ENCODE data around the gene WDR18. TPM values are rescaled to one million over a fixed set of nuclear protein-coding genes. Genes with fewer than 3 reads are reported as not detected.

The WDR18 gene
- total and polyA plus RNA-seq, 7 donors = 14.3 to 65.8 (median 30.7) TPM

DNA sequence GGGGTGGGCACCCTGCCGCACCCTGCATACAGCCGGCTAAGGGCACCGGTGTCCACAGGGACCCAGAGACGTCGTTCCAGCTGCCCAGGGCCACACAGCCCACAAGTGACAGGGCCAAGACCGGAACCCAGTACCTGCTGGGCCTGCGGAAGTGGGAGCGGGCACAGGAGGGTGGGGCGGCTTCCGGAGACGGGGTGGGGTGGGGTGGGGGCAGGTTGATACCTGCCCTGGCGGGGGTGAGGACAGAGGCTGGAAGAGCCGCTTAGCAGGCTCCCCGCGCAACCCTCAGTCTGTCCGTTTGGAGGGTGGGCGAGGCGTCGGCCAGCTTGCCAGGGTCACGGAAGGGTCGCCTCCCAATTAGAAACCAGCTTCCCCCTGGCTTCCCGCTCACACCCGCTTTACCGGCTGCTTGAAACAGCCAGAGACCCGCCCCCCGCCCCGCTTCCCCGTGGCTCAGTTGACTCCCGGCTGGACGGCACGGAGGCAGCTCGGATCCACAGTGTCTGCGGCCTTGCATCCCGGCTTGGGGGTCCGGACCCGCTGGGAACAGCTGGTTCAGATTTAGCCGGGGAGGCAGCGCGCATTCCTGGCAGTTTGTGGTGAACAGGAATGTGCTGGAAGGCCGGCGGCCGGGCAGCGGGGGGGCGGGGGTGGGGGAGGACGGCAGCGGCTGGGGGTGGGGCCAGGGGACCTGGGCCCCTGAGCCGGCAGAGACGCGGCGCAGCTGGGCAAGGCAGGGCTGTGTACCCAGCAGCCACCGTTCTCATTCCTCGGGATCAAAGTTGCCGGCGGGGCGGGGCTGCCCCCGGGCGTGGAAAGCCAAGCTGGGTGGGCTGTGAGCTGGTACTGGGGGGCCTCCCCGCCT lies 44.1 kb downstream of the WDR18 start:
- intact Hi-C loops (cut with DNase I) = loop anchor here (5.0 kb wide), 1 partner anchor 69 kb away; the partner anchor contains the start of gene POLR2E
- TF ChIP-seq POLR2A (IDR thresholded peaks at IDR 0.05) (no peak), POLR2AphosphoS5 (IDR thresholded peaks at IDR 0.05) (peak; percentile 40 to 63 (median 44))
- peak overlapping the region; percentile 82 to 100 (median 90) for H3K4me3 ChIP-seq
- peak overlapping the region; percentile 95 to 100 (median 98) for H3K27ac ChIP-seq
- peaks cover 0 to 43% (median 29%) of the 10 kb centered on the region in 4 donors for H3K4me1 ChIP-seq
- 1 to 2% methylated on average over 58 of the region's 58 CpGs for WGBS, 2 donors
- peaks cover 15 to 18% (median 17%) of the 10 kb centered on the region in 4 donors for H3K36me3 ChIP-seq
- peak; percentile 88 for DNase-seq
- H3K27me3 ChIP-seq = no peaks in the 10 kb centered on the region
- H3K9me3 ChIP-seq = no peaks in the 10 kb centered on the region

DNA sequence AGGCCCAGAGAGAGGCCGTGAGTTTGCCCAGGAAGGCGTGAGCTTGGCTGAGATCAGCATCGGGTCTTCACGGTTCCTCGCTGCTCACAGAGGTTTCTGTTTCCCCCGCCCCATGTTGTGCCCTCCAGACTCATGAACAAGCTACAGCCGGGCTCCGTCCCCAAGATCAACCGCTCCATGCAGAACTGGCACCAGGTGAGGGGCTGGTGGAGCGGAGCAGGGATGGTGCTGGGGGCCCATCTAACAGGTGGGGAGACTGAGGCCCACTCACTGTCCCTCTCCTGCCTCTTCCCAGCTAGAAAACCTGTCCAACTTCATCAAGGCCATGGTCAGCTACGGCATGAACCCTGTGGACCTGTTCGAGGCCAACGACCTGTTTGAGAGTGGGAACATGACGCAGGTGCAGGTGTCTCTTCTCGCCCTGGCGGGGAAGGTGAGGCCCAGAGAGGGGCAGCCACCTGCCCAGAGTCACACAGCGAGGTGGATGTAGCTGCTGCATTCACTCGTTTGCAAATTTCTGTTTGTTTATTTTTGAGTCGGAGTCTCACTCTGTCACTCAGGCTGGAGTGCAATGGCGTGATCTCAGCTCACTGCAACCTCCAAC lies 48.2 kb downstream of the WDR18 start:
- TF ChIP-seq POLR2AphosphoS5 (IDR thresholded peaks at IDR 0.05) = no peak
- TF ChIP-seq, protein P1, sequence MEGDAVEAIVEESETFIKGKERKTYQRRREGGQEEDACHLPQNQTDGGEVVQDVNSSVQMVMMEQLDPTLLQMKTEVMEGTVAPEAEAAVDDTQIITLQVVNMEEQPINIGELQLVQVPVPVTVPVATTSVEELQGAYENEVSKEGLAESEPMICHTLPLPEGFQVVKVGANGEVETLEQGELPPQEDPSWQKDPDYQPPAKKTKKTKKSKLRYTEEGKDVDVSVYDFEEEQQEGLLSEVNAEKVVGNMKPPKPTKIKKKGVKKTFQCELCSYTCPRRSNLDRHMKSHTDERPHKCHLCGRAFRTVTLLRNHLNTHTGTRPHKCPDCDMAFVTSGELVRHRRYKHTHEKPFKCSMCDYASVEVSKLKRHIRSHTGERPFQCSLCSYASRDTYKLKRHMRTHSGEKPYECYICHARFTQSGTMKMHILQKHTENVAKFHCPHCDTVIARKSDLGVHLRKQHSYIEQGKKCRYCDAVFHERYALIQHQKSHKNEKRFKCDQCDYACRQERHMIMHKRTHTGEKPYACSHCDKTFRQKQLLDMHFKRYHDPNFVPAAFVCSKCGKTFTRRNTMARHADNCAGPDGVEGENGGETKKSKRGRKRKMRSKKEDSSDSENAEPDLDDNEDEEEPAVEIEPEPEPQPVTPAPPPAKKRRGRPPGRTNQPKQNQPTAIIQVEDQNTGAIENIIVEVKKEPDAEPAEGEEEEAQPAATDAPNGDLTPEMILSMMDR (IDR thresholded peaks at IDR 0.05) = no peak
- no peak for TF ChIP-seq POLR2A (IDR thresholded peaks at IDR 0.05)
- no peak for TF ChIP-seq EP300 (IDR thresholded peaks at IDR 0.05)
- H3K4me3 ChIP-seq = no peak overlapping the region
- intact Hi-C loops (cut with DNase I) = no loop called here
- H3K27ac ChIP-seq = no peak overlapping the region
- no peaks in the 10 kb centered on the region for H3K9me3 ChIP-seq
- peaks cover 0 to 36% (median 24%) of the 10 kb centered on the region in 4 donors for H3K4me1 ChIP-seq
- no peaks in the 10 kb centered on the region for H3K27me3 ChIP-seq
- 89 to 94% methylated on average over 20 of the region's 20 CpGs for WGBS, 2 donors
- peaks cover 16 to 41% (median 21%) of the 10 kb centered on the region in 4 donors for H3K36me3 ChIP-seq
- no peak for DNase-seq

DNA sequence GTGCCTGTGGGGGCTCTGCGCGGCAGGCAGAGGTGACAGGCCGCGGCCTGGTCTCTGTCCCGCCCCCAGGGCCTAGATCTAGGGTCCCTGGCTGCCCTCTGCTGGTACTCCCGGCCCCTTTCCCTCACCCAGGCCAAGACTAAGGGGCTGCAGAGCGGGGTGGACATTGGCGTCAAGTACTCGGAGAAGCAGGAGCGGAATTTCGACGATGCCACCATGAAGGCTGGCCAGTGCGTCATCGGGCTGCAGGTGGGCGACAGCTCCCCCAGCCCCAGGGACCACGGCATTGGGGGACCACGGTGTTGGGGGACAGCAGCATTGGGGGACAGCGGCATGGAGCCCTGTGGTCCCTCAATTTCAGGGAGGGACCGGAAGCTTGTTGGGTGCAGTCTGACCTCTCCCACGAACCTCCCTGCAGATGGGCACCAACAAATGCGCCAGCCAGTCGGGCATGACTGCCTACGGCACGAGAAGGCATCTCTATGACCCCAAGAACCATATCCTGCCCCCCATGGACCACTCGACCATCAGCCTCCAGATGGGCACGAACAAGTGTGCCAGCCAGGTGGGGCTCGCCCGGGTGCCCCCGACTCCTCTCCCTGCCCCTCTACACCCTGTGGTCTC lies 52.0 kb downstream of the WDR18 start:
- Histone ChIP-seq H3K27ac (no peak overlapping the region), H3K4me1 (peaks cover 0 to 24% (median 22%) of the 10 kb centered on the region in 4 donors), H3K9me3 (no peaks in the 10 kb centered on the region), H3K4me3 (no peak overlapping the region), H3K27me3 (peaks cover 0 to under 1% (median 0%) of the 10 kb centered on the region in 3 donors), H3K36me3 (peaks cover 16 to 50% (median 24%) of the 10 kb centered on the region in 4 donors)
- intact Hi-C loops (cut with DNase I) = loop anchor here (5.0 kb wide), 1 partner anchor 401 kb away; the partner anchor contains the start of gene RPS15
- WGBS, 2 donors = 90 to 91% methylated on average over 29 of the region's 29 CpGs
- no peak for DNase-seq
- TF ChIP-seq POLR2AphosphoS5 (IDR thresholded peaks at IDR 0.05) (no peak), POLR2A (IDR thresholded peaks at IDR 0.05) (no peak), EP300 (IDR thresholded peaks at IDR 0.05) (no peak)
- TF ChIP-seq, protein P1 (IDR thresholded peaks at IDR 0.05) = no peak

DNA sequence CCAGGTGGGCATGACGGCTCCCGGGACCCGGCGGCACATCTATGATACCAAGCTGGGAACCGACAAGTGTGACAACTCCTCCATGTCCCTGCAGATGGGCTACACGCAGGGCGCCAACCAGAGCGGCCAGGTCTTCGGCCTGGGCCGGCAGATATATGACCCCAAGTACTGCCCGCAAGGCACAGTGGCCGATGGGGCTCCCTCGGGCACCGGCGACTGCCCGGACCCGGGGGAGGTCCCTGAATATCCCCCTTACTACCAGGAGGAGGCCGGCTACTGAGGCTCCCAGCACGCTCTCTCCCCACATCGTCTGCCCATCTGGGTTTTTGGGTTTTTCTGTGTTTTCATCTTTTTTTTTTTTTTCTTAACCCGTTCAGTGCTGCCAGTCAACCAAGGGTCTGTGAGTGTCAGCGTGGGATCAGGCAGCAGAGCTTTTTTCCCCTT lies 53.5 kb downstream of the WDR18 start:
- peaks cover 8 to 41% (median 13%) of the 10 kb centered on the region in 4 donors for H3K36me3 ChIP-seq
- H3K27ac ChIP-seq = peak overlapping the region; percentile 15 to 66 (median 50)
- intact Hi-C loops (cut with DNase I) = loop anchor here (5.0 kb wide), 1 partner anchor 400 kb away; the partner anchor contains the start of gene RPS15
- no peaks in the 10 kb centered on the region for H3K9me3 ChIP-seq
- peaks cover 0 to 35% (median 31%) of the 10 kb centered on the region in 4 donors for H3K4me1 ChIP-seq
- H3K4me3 ChIP-seq = no peak overlapping the region
- peaks cover 0 to 16% (median 4%) of the 10 kb centered on the region in 3 donors for H3K27me3 ChIP-seq
- TF ChIP-seq EP300 (IDR thresholded peaks at IDR 0.05) (no peak), POLR2AphosphoS5 (IDR thresholded peaks at IDR 0.05) (no peak), POLR2A (IDR thresholded peaks at IDR 0.05) (no peak)
- TF ChIP-seq, protein P1 (IDR thresholded peaks at IDR 0.05) = no peak
- WGBS, 2 donors = 56 to 79% methylated on average over 22 of the region's 22 CpGs
- DNase-seq = no peak
